Measurements from ENCODE around the gene PCDHB13.

The PCDHB13 gene

DNA sequence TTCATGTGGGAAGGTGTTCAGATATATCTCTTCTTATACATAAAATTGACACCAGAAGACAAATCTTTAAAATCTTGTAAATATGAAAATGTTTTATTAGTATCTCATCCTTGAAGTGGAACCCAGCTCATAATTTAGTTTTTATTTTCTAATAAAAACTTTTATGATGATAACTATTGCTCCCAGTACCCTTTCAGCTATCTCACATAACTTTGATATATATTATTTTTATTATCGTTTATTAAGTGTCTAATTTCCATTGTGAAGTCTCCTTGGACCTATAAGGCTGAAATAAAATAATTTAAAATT, 47.5 kb downstream of the PCDHB13 start:
- DNase-seq (ENCODE audit: low read depth, low spot score), result no peak

Data from iPS DF 19.7 (cell line).